Suppressor macrophage treated with lipopolysaccharide for 4 hours (primary cell): Measurements from ENCODE around the gene USP46.
A peak's percentile ranks its signal among the peaks of the same experiment; 100 is the strongest.

Experiments used
- DNase-seq: peaks from one replicate; pipeline ENCODE4 v3.0.0-alpha.2; 2020

The USP46 gene

GRCh38 chr4:52655506-52655905, 3.6 kb downstream of the USP46 start:
- DNase-seq: no peak

GRCh38 chr4:52651996-52652672, 7.0 kb downstream of the USP46 start:
- DNase-seq: no peak

- DNase-seq: no peak
These were observed 10.3 kb downstream of the USP46 start for GRCh38 chr4:52648836-52649235.

GRCh38 chr4:52646741-52647140, 12.4 kb downstream of the USP46 start:
- DNase-seq: no peak

- no peak for DNase-seq
These were observed 13.0 kb downstream of the USP46 start for GRCh38 chr4:52646096-52646495.

GRCh38 chr4:52645300-52645699, 13.8 kb downstream of the USP46 start:
- no peak for DNase-seq

GRCh38 chr4:52643785-52644244, 15.3 kb downstream of the USP46 start:
- no peak for DNase-seq

- DNase-seq: no peak
These were observed 15.9 kb downstream of the USP46 start for GRCh38 chr4:52643190-52643589.

GRCh38 chr4:52641854-52642563, 17.1 kb downstream of the USP46 start:
- peak; percentile 10 for DNase-seq

GRCh38 chr4:52640808-52641565, 18.1 kb downstream of the USP46 start:
- DNase-seq: no peak

- DNase-seq: peak; percentile 47
These were observed 20.4 kb downstream of the USP46 start for GRCh38 chr4:52638717-52639116.

- DNase-seq: no peak
These were observed 22.0 kb downstream of the USP46 start for GRCh38 chr4:52637116-52637515.

GRCh38 chr4:52635560-52635959, 23.5 kb downstream of the USP46 start:
- DNase-seq: no peak

- DNase-seq: no peak
These were observed 24.0 kb downstream of the USP46 start for GRCh38 chr4:52635130-52635529.

- DNase-seq: no peak
These were observed 25.3 kb downstream of the USP46 start for GRCh38 chr4:52633846-52634245.

GRCh38 chr4:52628974-52629373, 30.1 kb downstream of the USP46 start:
- DNase-seq: no peak

- DNase-seq: no peak
These were observed 30.6 kb downstream of the USP46 start for GRCh38 chr4:52628543-52628942.

GRCh38 chr4:52627876-52628275, 31.2 kb downstream of the USP46 start:
- DNase-seq: peak; percentile 7

- no peak for DNase-seq
These were observed 33.9 kb downstream of the USP46 start for GRCh38 chr4:52625216-52625615.

GRCh38 chr4:52622564-52622963, 36.5 kb downstream of the USP46 start:
- no peak for DNase-seq

- no peak for DNase-seq
These were observed 37.5 kb downstream of the USP46 start for GRCh38 chr4:52621567-52621966.

- no peak for DNase-seq
These were observed 39.5 kb downstream of the USP46 start for GRCh38 chr4:52619591-52619931.

- DNase-seq: no peak
These were observed 40.1 kb downstream of the USP46 start for GRCh38 chr4:52618795-52619590.
